Gastrocnemius medialis (tissue), 4 donors: ENCODE measurements around the gene ZNF407. TPM values are rescaled to one million over a fixed set of nuclear protein-coding genes. Genes with fewer than 3 reads are reported as not detected.

Source experiments
- ATAC-seq, 2 donors: fragments of 150-250 bp; one replicate each; pipeline ENCODE4 v1.9.1; 2016
- DNase-seq, 2 donors: peaks; one replicate each; pipeline ENCODE4 v3.0.0-alpha.2; 2019
- H3K27ac ChIP-seq, 4 donors: fragments of 200-600 bp; sonication (generic); 1 replicate in 1 of 4; 2 replicates in 3 of 4; pipeline ENCODE4 v1.5.1; 2016 to 2018; ENCODE audit warnings: mild to moderate bottlenecking in 2 of 4, moderate library complexity in 1 of 4
- H3K27me3 ChIP-seq, 3 donors: fragments of 200-600 bp; sonication (generic) in 2 of 3; 1 replicate in 1 of 3; 2 replicates in 2 of 3; pipeline versions ENCODE4 v1.5.1 to v1.6.0; 2016 to 2019; ENCODE audit warnings: mild to moderate bottlenecking in 1 of 3, moderate library complexity in 1 of 3
- H3K36me3 ChIP-seq, 2 donors: fragments of 200-600 bp; sonication (generic) in 1 of 2; one replicate each; pipeline ENCODE4 v1.5.1; 2017 to 2018
- H3K4me1 ChIP-seq, 2 donors: fragments of 200-600 bp; sonication (generic) in 1 of 2; one replicate each; pipeline ENCODE4 v1.5.1; 2016 to 2017; ENCODE audit warnings: mild to moderate bottlenecking in 2 of 2
- H3K4me3 ChIP-seq, 4 donors: fragments of 200-600 bp; sonication (generic) in 3 of 4; 1 replicate in 1 of 4; 2 replicates in 3 of 4; pipeline ENCODE4 v1.5.1; 2016 to 2019; ENCODE audit warnings: mild to moderate bottlenecking in 2 of 4
- H3K9me3 ChIP-seq, 3 donors: fragments of 200-600 bp; sonication (generic) in 2 of 3; 1 replicate in 1 of 3; 2 replicates in 2 of 3; pipeline ENCODE4 v1.5.1; 2016 to 2019
- CTCF ChIP-seq, 5 experiments: fragments of 450-650 bp in 3 of 5; fragments of 200-600 bp in 2 of 5; sonication (generic) in 2 of 5; IDR thresholded peaks in 4 of 5; conservative IDR thresholded peaks in 1 of 5; 1 replicate in 4 of 5; 2 replicates in 1 of 5; pipeline ENCODE4 v1.5.1; 2016 to 2019; ENCODE audit warnings: antibody characterized with exemption in 5 of 5, mild to moderate bottlenecking in 3 of 5, moderate library complexity in 3 of 5
- POLR2A ChIP-seq, 2 donors: fragments of 450-650 bp; IDR thresholded peaks; one replicate each; pipeline ENCODE4 v1.6.1; 2017; ENCODE audit warnings: antibody characterized with exemption in 2 of 2, mild to moderate bottlenecking in 2 of 2, moderate library complexity in 2 of 2
- in situ Hi-C, 4 donors: fragments of 200-750 bp; cut with MboI; loops; one replicate each; pipeline versions ENCODE4 v1.15.0 to v1.8.0; 2017; ENCODE audit warnings: low sequenced_read_pairs in 4 of 4
- intact Hi-C: fragments of 100-400 bp; cut with DNase I; formaldehyde crosslinking; loops from one replicate; pipeline ENCODE4 v1.15.1; 2023; ENCODE audit warnings: low total_unique reads
- total RNA-seq, 4 donors: library from RNA; depleted of rRNA; stranded (reverse); fragments of >200 nt; gene quantifications; one replicate each; pipeline versions ENCODE4 v1.1.0 to v1.2.3, GENCODE V29; 2016

ZNF407 gene
- total RNA-seq, 4 donors from 2014 or later, result 5.9 to 11.4 (median 9.2) TPM

- Histone ChIP-seq H3K27ac (no peak overlapping the region), H3K4me1 (peaks cover 0 to 10% of the 10 kb centered on the region in 2 donors), H3K4me3 (no peak overlapping the region), H3K36me3 (no peaks in the 10 kb centered on the region), H3K9me3 (no peaks in the 10 kb centered on the region), H3K27me3 (no peaks in the 10 kb centered on the region)
- in situ Hi-C loops (no loop called here), intact Hi-C loops (no loop called here)
- no peak for ATAC-seq
- DNase-seq, result no peak
- TF ChIP-seq CTCF (IDR thresholded peaks at IDR 0.05 in 4 of 5, conservative IDR thresholded peaks at IDR 0.05 in 1 of 5) (no peak), POLR2A (IDR thresholded peaks at IDR 0.05) (no peak)
Measured at GRCh38 chr18:74692367-74693013, 94.8 kb downstream of the ZNF407 start.

- no peaks in the 10 kb centered on the region for H3K27me3 ChIP-seq
- no peaks in the 10 kb centered on the region for H3K36me3 ChIP-seq
- H3K4me1 ChIP-seq, result peaks cover 0 to 10% of the 10 kb centered on the region in 2 donors
- intact Hi-C loops (no loop called here), in situ Hi-C loops (no loop called here)
- no peaks in the 10 kb centered on the region for H3K9me3 ChIP-seq
- DNase-seq (peak; percentile 69), ATAC-seq (peak; percentile 95 to 98)
- peak overlapping the region in 2 of 4 donors; percentile 8 to 60 for H3K27ac ChIP-seq
- no peak overlapping the region for H3K4me3 ChIP-seq
- TF ChIP-seq POLR2A (IDR thresholded peaks at IDR 0.05) (no peak), CTCF (IDR thresholded peaks at IDR 0.05 in 4 of 5, conservative IDR thresholded peaks at IDR 0.05 in 1 of 5) (no peak)
Measured at GRCh38 chr18:74694436-74694835, 96.8 kb downstream of the ZNF407 start.

- H3K4me1 ChIP-seq, result peaks cover 0 to 10% of the 10 kb centered on the region in 2 donors
- in situ Hi-C loops, result no loop called here
- H3K4me3 ChIP-seq, result no peak overlapping the region
- no peaks in the 10 kb centered on the region for H3K9me3 ChIP-seq
- no peaks in the 10 kb centered on the region for H3K36me3 ChIP-seq
- no peak for DNase-seq
- H3K27me3 ChIP-seq, result no peaks in the 10 kb centered on the region
- TF ChIP-seq POLR2A (IDR thresholded peaks at IDR 0.05), result no peak
- no peak for TF ChIP-seq CTCF (IDR thresholded peaks at IDR 0.05 in 4 of 5, conservative IDR thresholded peaks at IDR 0.05 in 1 of 5)
- peak overlapping the region in 1 of 4 donors; percentile 60 for H3K27ac ChIP-seq
- intact Hi-C loops, result no loop called here
- peak; percentile 75 to 78 for ATAC-seq
Measured at GRCh38 chr18:74695170-74695569, 97.5 kb downstream of the ZNF407 start.

GRCh38 chr18:74698881-74699280 is 101.2 kb downstream of the ZNF407 start:
- Histone ChIP-seq H3K27me3 (no peaks in the 10 kb centered on the region), H3K9me3 (no peaks in the 10 kb centered on the region), H3K36me3 (no peaks in the 10 kb centered on the region), H3K27ac (no peak overlapping the region), H3K4me1 (peaks cover 0 to 8% of the 10 kb centered on the region in 2 donors), H3K4me3 (no peak overlapping the region)
- DNase-seq (no peak), ATAC-seq (no peak)
- intact Hi-C loops (no loop called here), in situ Hi-C loops (no loop called here)
- TF ChIP-seq CTCF (IDR thresholded peaks at IDR 0.05 in 4 of 5, conservative IDR thresholded peaks at IDR 0.05 in 1 of 5) (no peak), POLR2A (IDR thresholded peaks at IDR 0.05) (no peak)

DNA sequence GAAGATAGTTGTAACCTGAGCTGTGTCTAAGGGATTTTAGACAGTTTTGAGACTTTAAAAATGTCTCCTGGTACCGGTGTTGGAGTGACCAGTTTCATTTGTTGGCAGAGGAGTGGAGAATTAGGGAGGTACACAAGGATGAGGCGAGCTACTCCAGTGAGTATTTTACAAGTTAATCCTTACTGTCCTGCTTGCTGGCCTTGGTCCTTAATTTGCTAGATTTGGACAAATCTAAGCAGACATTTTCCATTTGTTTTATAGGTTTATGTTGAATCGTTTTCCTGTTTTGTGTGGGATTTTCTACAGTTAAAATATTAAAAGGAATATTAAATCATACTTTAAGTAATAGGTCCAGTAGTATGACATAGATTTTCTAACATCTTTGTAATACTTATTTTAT is 101.8 kb downstream of the ZNF407 start:
- intact Hi-C loops, result no loop called here

More for the DNA sequence above, 101.8 kb downstream of the ZNF407 start:
- Histone ChIP-seq H3K4me1 (peaks cover 0 to 4% of the 10 kb centered on the region in 2 donors), H3K27me3 (no peaks in the 10 kb centered on the region), H3K27ac (no peak overlapping the region), H3K4me3 (no peak overlapping the region), H3K9me3 (no peaks in the 10 kb centered on the region), H3K36me3 (no peaks in the 10 kb centered on the region)
- DNase-seq, result no peak
- ATAC-seq, result no peak
- TF ChIP-seq POLR2A (IDR thresholded peaks at IDR 0.05), result no peak
- TF ChIP-seq CTCF (IDR thresholded peaks at IDR 0.05 in 4 of 5, conservative IDR thresholded peaks at IDR 0.05 in 1 of 5), result no peak
- in situ Hi-C loops, result no loop called here
